Upper lobe of left lung (tissue), 6 donors: ENCODE data around the gene LILRB4. TPM values are rescaled to one million over a fixed set of nuclear protein-coding genes. Genes with fewer than 3 reads are reported as not detected.

Experiments
- ATAC-seq, 2 donors: fragments of 200-7000 bp; cut with Tn5 transposase; one replicate each; pipeline ENCODE4 v1.9.1; 2022; ENCODE audit warnings: mild to moderate bottlenecking in 2 of 2, moderate library complexity in 2 of 2; ENCODE audit not compliant: low FRiP score in 2 of 2
- DNase-seq, 2 donors: peaks; one replicate each; pipeline ENCODE4 v3.0.0-alpha.2; 2019 to 2020
- H3K27ac ChIP-seq, 4 donors: fragments of 200-600 bp; sonication (generic); one replicate each; pipeline ENCODE4 v1.5.1; 2016 to 2019
- H3K27me3 ChIP-seq, 4 donors: fragments of 200-600 bp; sonication (generic); one replicate each; pipeline ENCODE4 v1.5.1; 2017 to 2019
- H3K36me3 ChIP-seq, 4 donors: fragments of 200-600 bp; sonication (generic); one replicate each; pipeline ENCODE4 v1.5.1; 2016 to 2019
- H3K4me1 ChIP-seq, 4 donors: fragments of 200-600 bp; sonication (generic); one replicate each; pipeline ENCODE4 v1.5.1; 2018 to 2019
- H3K4me3 ChIP-seq, 4 donors: fragments of 200-600 bp; sonication (generic); one replicate each; pipeline ENCODE4 v1.5.1; 2017 to 2019; ENCODE audit warnings: mild to moderate bottlenecking in 2 of 4, moderate library complexity in 1 of 4
- H3K9me3 ChIP-seq, 4 donors: fragments of 200-600 bp; sonication (generic); one replicate each; pipeline ENCODE4 v1.5.1; 2018 to 2019
- EP300 ChIP-seq, 4 donors: sonication (generic); formaldehyde crosslinking; IDR thresholded peaks; one replicate each; pipeline ENCODE4 v1.5.1; 2017; ENCODE audit warnings: antibody characterized with exemption in 4 of 4, control low read depth in 2 of 4
- POLR2A ChIP-seq, 4 donors: fragments of 450-650 bp; IDR thresholded peaks; one replicate each; pipeline ENCODE4 v1.5.1; 2016 to 2017; ENCODE audit warnings: antibody characterized with exemption in 4 of 4, mild to moderate bottlenecking in 2 of 4
- POLR2AphosphoS5 ChIP-seq, 2 donors: sonication (generic); formaldehyde crosslinking; IDR thresholded peaks; one replicate each; pipeline ENCODE4 v1.5.1; 2017; ENCODE audit warnings: antibody characterized with exemption in 2 of 2
- WGBS, 2 donors: methylation state at CpG; one replicate each; pipeline ENCODE4 v1.1.5; 2017 to 2018; 5-methylcytosine and 5-hydroxymethylcytosine counted together
- total RNA-seq, 6 donors: library from RNA; depleted of rRNA in 4 of 6; stranded (reverse); fragments of >200 nt in 4 of 6; gene quantifications; one replicate each; pipeline versions ENCODE4 v1.1.0 to v1.2.1, GENCODE V29; 2016 to 2021
- TF ChIP-seq, protein P1 (sequence below), 6 experiments: fragments of 450-650 bp in 4 of 6; fragments of 200-600 bp in 2 of 6; sonication (generic) in 2 of 6; IDR thresholded peaks; one replicate each; pipeline ENCODE4 v1.5.1; 2016 to 2019; ENCODE audit warnings: antibody characterized with exemption in 6 of 6
- donor health status: DM: no; HTN: no; CAD: no; lungs with moderate emphysema.
- donor health status: DM: no; HTN: yes; CAD: no; lungs with severe emphysema.

LILRB4 gene
- total RNA-seq, 6 donors from 2014 or later = 3.8 to 55.5 (median 24.9) TPM

DNA sequence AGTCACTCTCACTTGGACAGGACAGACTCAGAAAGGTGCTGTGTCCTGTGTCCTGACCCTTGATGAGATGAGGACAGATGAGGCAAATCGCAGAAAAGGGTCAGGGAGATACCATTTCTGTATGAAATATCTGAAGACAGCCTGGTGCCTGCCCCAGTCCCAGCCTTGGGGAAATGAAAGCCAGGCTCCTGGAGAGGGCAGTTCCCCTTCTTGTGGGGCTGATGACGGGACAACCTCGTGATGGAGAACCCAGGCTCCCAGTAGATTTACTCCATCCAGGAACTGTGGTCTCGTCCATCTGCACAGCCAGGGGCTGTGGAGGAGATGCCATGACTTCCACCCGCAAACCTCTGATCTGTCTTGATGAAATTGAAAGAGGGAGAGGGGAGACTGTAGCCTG is 18.7 kb upstream of the LILRB4 start:
- WGBS, 2 donors = 60 to 68% methylated on average over 2 to 5 of the region's 5 CpGs
- H3K36me3 ChIP-seq = no peaks in the 10 kb centered on the region
- H3K4me1 ChIP-seq = no peaks in the 10 kb centered on the region
- H3K9me3 ChIP-seq = no peaks in the 10 kb centered on the region
- peak; percentile 57 to 89 for ATAC-seq
- H3K27ac ChIP-seq = peak overlapping the region in 1 of 4 donors; percentile 19
- H3K27me3 ChIP-seq = no peaks in the 10 kb centered on the region
- peak in 1 of 2 donors; percentile 70 for DNase-seq
- H3K4me3 ChIP-seq = no peak overlapping the region
- TF ChIP-seq POLR2A (IDR thresholded peaks at IDR 0.05) = peak in 1 of 4 donors; percentile 57
- no peak for TF ChIP-seq EP300 (IDR thresholded peaks at IDR 0.05)

DNA sequence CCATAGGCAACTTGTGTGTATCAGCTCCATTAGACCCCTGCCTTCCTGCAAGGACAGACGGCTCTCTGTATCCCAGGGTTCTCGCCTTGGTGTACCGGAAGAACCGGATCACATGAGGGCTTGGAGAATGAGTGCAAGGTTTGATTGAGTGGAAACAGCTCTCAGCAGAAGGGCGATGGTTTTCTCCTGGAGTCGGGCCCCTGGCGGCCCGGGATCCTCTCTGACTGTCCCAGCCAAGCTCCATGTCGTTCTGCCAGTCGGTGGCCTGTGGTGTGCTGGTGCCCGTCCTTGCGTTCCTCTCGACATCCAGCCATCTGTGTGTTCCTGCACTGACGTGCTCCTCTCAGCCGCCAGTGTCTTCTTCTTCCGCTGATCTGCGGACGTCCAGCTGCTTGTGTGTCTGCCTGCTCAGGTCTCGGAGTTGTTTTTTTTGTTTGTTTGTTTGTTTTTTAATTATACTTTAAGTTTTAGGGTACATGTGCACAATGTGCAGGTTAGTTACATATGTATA is 16.4 kb upstream of the LILRB4 start:
- Histone ChIP-seq H3K27me3 (no peaks in the 10 kb centered on the region), H3K27ac (no peak overlapping the region), H3K4me3 (no peak overlapping the region), H3K9me3 (no peaks in the 10 kb centered on the region), H3K36me3 (no peaks in the 10 kb centered on the region), H3K4me1 (no peaks in the 10 kb centered on the region)
- DNase-seq (no peak), ATAC-seq (no peak)
- TF ChIP-seq, protein P1, sequence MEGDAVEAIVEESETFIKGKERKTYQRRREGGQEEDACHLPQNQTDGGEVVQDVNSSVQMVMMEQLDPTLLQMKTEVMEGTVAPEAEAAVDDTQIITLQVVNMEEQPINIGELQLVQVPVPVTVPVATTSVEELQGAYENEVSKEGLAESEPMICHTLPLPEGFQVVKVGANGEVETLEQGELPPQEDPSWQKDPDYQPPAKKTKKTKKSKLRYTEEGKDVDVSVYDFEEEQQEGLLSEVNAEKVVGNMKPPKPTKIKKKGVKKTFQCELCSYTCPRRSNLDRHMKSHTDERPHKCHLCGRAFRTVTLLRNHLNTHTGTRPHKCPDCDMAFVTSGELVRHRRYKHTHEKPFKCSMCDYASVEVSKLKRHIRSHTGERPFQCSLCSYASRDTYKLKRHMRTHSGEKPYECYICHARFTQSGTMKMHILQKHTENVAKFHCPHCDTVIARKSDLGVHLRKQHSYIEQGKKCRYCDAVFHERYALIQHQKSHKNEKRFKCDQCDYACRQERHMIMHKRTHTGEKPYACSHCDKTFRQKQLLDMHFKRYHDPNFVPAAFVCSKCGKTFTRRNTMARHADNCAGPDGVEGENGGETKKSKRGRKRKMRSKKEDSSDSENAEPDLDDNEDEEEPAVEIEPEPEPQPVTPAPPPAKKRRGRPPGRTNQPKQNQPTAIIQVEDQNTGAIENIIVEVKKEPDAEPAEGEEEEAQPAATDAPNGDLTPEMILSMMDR (IDR thresholded peaks at IDR 0.05) = no peak
- TF ChIP-seq POLR2AphosphoS5 (IDR thresholded peaks at IDR 0.05) (no peak), EP300 (IDR thresholded peaks at IDR 0.05) (no peak), POLR2A (IDR thresholded peaks at IDR 0.05) (no peak)
- WGBS, 2 donors = 91% methylated on average over 18 to 19 of the region's 19 CpGs

DNA sequence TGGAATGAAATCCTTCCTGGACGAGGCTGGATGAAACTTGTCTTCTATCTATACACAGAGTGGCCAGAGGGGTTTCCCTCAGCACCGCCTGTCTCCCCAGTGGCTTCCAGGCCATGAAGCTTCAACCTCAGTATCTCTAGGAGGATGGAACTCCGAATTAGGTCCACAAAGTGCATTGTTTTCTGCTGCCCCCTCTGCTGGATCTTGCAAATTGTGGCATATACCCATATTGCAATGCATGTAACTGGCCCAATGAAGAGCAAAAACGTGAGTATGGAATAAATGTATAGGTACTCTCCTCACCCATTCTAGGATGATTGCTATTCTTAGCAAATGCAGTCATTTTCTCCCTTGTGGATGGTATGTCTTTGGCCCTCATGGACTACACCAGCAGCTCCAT is 14.7 kb upstream of the LILRB4 start:
- H3K36me3 ChIP-seq = no peaks in the 10 kb centered on the region
- no peak for ATAC-seq
- DNase-seq = no peak
- H3K4me1 ChIP-seq = no peaks in the 10 kb centered on the region
- no peaks in the 10 kb centered on the region for H3K27me3 ChIP-seq
- TF ChIP-seq, protein P1 (IDR thresholded peaks at IDR 0.05) = no peak
- no peak for TF ChIP-seq EP300 (IDR thresholded peaks at IDR 0.05)
- TF ChIP-seq POLR2A (IDR thresholded peaks at IDR 0.05) = no peak
- TF ChIP-seq POLR2AphosphoS5 (IDR thresholded peaks at IDR 0.05) = no peak
- H3K9me3 ChIP-seq = no peaks in the 10 kb centered on the region
- H3K4me3 ChIP-seq = no peak overlapping the region
- H3K27ac ChIP-seq = no peak overlapping the region
- WGBS, 2 donors = 56 to 64% methylated on average over 4 of the region's 4 CpGs

DNA sequence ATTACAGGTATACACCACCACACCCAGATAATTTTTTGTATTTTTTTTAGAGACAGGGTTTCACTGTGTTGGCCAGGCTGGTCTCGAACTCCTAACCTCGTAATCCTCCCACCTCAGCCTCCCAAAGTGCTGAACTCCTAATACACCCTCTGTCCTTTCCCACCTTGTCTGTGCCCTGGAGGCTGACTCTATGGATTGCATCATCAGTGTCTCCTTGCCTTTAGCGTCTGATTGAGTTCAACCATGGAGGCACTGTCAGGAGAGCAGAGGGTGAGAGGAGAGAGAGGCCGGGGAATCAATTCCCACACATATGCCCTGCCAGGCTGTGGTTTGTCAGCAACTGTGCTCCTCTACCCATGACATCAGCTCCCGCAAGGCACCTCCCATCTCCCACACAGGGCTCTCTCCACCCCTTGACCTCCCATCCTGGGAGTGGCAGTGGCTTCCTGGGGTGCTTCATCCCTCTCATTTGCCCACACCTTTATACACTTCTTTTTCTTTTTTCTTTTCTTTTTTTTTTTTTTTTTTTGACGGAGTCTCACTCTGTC is 12.6 kb upstream of the LILRB4 start:
- WGBS, 2 donors = 84 to 85% methylated on average over 6 of the region's 6 CpGs
- Histone ChIP-seq H3K9me3 (no peaks in the 10 kb centered on the region), H3K36me3 (no peaks in the 10 kb centered on the region), H3K4me3 (no peak overlapping the region), H3K27ac (no peak overlapping the region), H3K27me3 (no peaks in the 10 kb centered on the region), H3K4me1 (no peaks in the 10 kb centered on the region)
- TF ChIP-seq EP300 (IDR thresholded peaks at IDR 0.05) (no peak), POLR2AphosphoS5 (IDR thresholded peaks at IDR 0.05) (no peak), POLR2A (IDR thresholded peaks at IDR 0.05) (no peak)
- TF ChIP-seq, protein P1 (IDR thresholded peaks at IDR 0.05) = no peak
- DNase-seq (no peak), ATAC-seq (no peak)

DNA sequence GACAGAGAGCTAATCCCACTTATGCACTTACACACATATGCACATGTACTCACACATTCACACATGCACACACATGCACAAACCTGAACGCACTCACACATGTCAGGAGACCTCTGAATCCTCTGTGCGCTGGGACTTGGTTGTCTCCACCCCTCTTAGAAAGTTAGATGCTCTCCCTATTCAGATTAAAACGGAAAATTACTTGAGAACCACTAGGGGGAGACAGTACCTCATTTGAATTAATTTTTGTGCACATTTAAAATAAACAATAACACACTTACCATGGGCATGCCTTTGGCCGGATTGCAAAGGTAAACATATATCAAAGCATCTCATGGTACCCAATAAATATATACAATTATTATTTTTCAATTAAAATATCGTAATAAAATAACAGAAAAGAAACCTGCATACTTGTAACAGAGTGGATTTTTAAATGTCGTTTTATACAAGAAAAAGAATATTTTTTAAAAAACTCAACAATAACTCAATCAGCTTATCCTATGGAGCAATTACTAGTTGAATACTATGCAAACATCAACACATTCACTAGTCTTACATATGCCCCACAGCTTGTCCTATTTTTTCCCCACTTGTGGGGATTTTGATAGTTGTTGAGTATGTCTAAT is 9.5 kb upstream of the LILRB4 start:
- Histone ChIP-seq H3K36me3 (no peaks in the 10 kb centered on the region), H3K9me3 (no peaks in the 10 kb centered on the region), H3K27ac (no peak overlapping the region), H3K4me1 (no peaks in the 10 kb centered on the region), H3K4me3 (no peak overlapping the region), H3K27me3 (no peaks in the 10 kb centered on the region)
- no peak for DNase-seq
- 24 to 33% methylated on average over 6 of the region's 6 CpGs for WGBS, 2 donors
- peak in 1 of 2 donors; percentile 50 for ATAC-seq
- TF ChIP-seq, protein P1 (IDR thresholded peaks at IDR 0.05) = peak in 5 of 6 experiments; percentile 32 to 52 (median 44)
- TF ChIP-seq POLR2A (IDR thresholded peaks at IDR 0.05) = no peak
